Right cardiac atrium (tissue), 5 donors: ENCODE data around the gene PF4V1. TPM values are rescaled to one million over a fixed set of nuclear protein-coding genes. Genes with fewer than 3 reads are reported as not detected.

Experiments
- ATAC-seq, 2 donors: fragments of 200-7000 bp; cut with Tn5 transposase; one replicate each; pipeline versions ENCODE4 v1.8.0 to v1.9.1; 2020; ENCODE audit warnings: moderate library complexity in 2 of 2, mild to moderate bottlenecking in 1 of 2
- DNase-seq, 3 donors: peaks; one replicate each; pipeline ENCODE4 v3.0.0-alpha.2; 2020
- H3K27ac ChIP-seq: one replicate; pipeline ENCODE4 v1.5.1; 2013; ENCODE audit warnings: mild to moderate bottlenecking, low read length, control low read depth, moderate library complexity
- H3K27me3 ChIP-seq: one replicate; pipeline ENCODE4 v1.6.1; 2013; ENCODE audit not compliant: control insufficient read depth, insufficient read depth
- H3K4me1 ChIP-seq: one replicate; pipeline ENCODE4 v1.6.1; 2013; ENCODE audit warnings: low read length; ENCODE audit not compliant: control insufficient read depth, insufficient read depth
- H3K4me3 ChIP-seq: one replicate; pipeline ENCODE4 v1.5.1; 2013; ENCODE audit warnings: low read length, control low read depth
- H3K9me3 ChIP-seq: one replicate; pipeline ENCODE4 v1.6.1; 2013; ENCODE audit warnings: low read length; ENCODE audit not compliant: control insufficient read depth
- WGBS: extraction: QIAGEN DNeasy Blood & Tissue Kit; methylation state at CpG from one replicate; pipeline ENCODE4 v1.1.7; 2013; 5-methylcytosine and 5-hydroxymethylcytosine counted together
- intact Hi-C, 4 donors: fragments of 100-400 bp; cut with DNase I; formaldehyde crosslinking; loops; one replicate each; pipeline versions ENCODE4 v1.11.0 to v1.14.0; 2022 to 2023
- polyA plus RNA-seq: library from polyadenylated mRNA; stranded (reverse); fragments of 200-250 nt; gene quantifications from one replicate; pipeline ENCODE4 v1.2.3, GENCODE V29; 2013
- total RNA-seq, 4 donors: library from RNA; stranded (reverse); fragmentation: NEBNext Ultra II Directional; extraction: Animal tissue kit (Norgen Biotek cat#: 25700); gene quantifications; one replicate each; pipeline ENCODE4 v1.2.1, GENCODE V29; 2021
- donor health status: healthy with polysubstance abuse.
- donor health status: DM: no; HTN: yes; CAD: no.
- donor health status: DM: no; HTN: no; CAD: no.
- donor health status: DM: no; HTN: yes; CAD: no; lungs with severe emphysema.
- donor health status: DM: yes; HTN: yes; CAD: no.

The PF4V1 gene
- total and polyA plus RNA-seq, 5 donors, result not detected

DNA sequence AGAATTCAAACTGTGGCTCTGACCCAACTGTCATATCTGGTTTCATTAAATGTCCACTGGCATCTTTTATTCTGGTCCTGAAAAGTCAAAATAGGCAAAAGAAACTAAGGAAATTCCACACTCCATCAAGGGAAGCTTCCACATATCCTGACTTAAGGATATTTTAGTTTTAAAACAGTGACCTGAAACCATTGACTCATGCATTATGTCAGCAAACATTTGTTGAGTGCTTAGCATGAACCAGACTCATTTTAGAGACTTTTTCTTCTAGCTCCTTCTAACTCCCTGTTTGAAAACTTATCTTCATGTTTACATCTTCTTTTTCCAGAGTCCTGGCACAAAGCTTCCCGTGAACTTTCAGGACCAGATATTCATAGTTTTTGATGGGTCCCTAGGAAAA, 9.2 kb downstream of the PF4V1 start:
- Histone ChIP-seq H3K27ac (no peak overlapping the region), H3K9me3 (no peaks in the 10 kb centered on the region), H3K27me3 (no peaks in the 10 kb centered on the region), H3K4me1 (no peaks in the 10 kb centered on the region), H3K4me3 (no peak overlapping the region)
- DNase-seq, result no peak
- 75% methylated on average over 1 of the region's 1 CpG for whole genome bisulfite sequencing
- ATAC-seq, result no peak
- intact Hi-C loops, result no loop called here

DNA sequence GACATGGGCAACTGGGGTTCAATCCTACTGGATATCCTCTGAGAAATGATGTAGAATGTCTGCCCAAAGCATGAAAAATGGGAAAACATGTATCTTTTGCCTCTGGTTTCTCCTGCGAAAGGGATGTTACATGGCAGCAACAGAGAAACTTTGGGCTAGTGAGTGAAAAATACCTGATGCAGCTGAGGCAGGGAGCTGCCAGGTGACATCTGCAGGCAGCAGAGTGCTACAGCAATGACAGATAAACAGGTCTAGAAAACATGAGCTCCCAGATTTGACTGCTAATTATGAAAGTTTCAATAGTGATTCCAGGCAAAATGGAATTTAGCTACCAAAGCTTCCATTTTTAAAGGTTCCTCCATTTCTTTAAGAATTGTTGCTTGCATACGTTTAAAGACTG, 11.3 kb downstream of the PF4V1 start:
- Histone ChIP-seq H3K27ac (no peak overlapping the region), H3K9me3 (no peaks in the 10 kb centered on the region), H3K27me3 (no peaks in the 10 kb centered on the region), H3K4me1 (no peaks in the 10 kb centered on the region), H3K4me3 (no peak overlapping the region)
- intact Hi-C loops, result no loop called here
- WGBS, result 73% methylated on average over 2 of the region's 2 CpGs
- ATAC-seq (no peak), DNase-seq (no peak)

DNA sequence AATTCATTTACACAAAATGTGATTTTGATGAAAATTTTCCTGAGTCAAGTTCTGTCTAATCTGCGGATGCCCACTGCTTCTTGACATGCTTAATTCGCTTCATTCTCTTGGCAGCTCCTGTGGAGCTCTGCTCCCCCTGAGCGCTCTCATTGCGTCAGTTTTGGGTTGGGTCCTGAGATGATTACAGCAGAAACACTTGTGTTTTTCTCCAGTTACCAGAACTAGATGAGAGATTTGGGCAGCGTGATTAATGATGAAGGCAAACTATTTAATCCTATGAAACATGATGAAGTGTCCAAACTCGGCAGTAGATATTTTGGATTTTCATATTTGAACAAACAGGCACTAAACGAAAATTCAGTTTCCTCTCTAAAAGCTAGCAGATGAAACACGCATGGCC, 11.9 kb downstream of the PF4V1 start:
- no peaks in the 10 kb centered on the region for H3K4me1 ChIP-seq
- peak; percentile 50 to 56 for ATAC-seq
- WGBS, result 66% methylated on average over 8 of the region's 8 CpGs
- no peaks in the 10 kb centered on the region for H3K9me3 ChIP-seq
- no peaks in the 10 kb centered on the region for H3K27me3 ChIP-seq
- intact Hi-C loops, result no loop called here
- H3K27ac ChIP-seq, result no peak overlapping the region
- DNase-seq, result peak; percentile 38 to 64 (median 62)
- H3K4me3 ChIP-seq, result no peak overlapping the region

DNA sequence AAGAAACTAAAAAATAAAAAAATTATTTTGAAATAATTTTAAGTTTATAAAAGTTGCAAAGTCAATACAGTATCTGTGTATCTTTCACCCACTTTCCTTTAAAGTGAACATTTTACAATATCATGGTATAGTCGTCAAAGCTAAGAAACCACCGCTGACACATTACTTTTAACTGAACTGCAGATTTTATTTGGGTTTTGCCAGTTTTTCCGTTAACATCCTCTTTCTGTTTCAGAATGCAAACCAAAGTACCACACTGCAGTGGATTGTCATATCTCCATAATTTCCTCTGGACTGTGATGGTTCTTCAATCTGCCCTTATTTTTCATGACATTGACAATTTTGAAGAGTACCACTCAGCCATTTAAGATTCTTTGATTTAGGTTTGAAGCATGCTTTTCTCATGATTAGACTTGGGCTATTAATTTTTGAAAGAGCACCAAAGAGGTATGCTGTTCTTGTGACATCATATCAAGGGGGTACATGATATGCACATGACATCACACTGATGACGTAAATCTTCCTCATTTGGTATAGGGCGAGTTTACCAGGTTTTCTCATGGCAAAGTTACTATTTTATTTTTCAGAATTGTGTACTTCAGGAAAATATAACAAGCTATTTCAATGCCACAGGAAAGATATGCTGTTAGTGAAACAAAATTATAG, 12.5 kb downstream of the PF4V1 start:
- 71% methylated on average over 5 of the region's 5 CpGs for WGBS
- Histone ChIP-seq H3K4me1 (no peaks in the 10 kb centered on the region), H3K27ac (no peak overlapping the region), H3K27me3 (no peaks in the 10 kb centered on the region), H3K4me3 (no peak overlapping the region), H3K9me3 (no peaks in the 10 kb centered on the region)
- DNase-seq, result no peak
- no peak for ATAC-seq
- intact Hi-C loops, result no loop called here

DNA sequence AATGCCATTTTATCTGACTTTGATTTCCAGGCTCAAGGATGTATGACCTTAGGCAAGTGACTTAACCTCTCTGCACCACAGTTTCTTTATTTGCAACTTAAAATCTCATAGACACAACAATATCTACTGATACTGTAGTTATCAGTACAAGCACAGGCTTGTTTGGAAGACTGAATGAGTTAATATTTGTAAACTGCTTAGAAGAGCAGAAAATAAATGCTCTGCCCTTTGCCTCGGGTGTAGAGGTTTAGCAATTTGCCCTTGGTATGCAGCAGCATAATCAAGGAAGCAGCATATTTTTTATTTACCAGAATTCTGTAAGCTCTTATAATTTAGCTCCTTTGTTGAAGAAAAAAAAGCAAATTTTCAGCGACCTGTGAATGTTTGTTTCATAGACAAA, 13.2 kb downstream of the PF4V1 start:
- no peak overlapping the region for H3K4me3 ChIP-seq
- no peaks in the 10 kb centered on the region for H3K9me3 ChIP-seq
- ATAC-seq, result no peak
- 64% methylated on average over 2 of the region's 2 CpGs for WGBS
- H3K4me1 ChIP-seq, result no peaks in the 10 kb centered on the region
- no peaks in the 10 kb centered on the region for H3K27me3 ChIP-seq
- intact Hi-C loops, result no loop called here
- DNase-seq, result no peak
- no peak overlapping the region for H3K27ac ChIP-seq

DNA sequence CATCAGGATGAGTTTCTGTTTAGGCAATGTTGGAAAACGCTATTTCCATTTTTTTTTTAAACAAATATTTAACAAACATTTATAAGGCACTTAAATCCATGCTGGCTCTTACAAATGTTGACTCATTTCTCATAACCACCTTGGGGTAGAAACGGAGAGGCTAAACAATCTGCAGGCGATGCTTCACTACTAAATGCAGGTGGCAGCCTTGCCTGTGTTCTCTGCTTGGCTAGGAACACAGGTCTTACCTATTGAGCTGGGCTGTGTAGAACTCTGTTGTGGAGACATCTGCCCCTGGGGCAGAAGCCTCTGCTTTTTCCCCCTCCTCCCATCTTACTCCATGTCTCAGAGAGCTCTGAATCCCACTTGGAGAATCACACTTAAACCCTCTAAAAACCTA, 14.7 kb downstream of the PF4V1 start:
- ATAC-seq (no peak), DNase-seq (no peak)
- Histone ChIP-seq H3K27ac (no peak overlapping the region), H3K27me3 (no peaks in the 10 kb centered on the region), H3K9me3 (no peaks in the 10 kb centered on the region), H3K4me3 (no peak overlapping the region), H3K4me1 (no peaks in the 10 kb centered on the region)
- WGBS, result 91% methylated on average over 3 of the region's 3 CpGs
- intact Hi-C loops, result no loop called here

DNA sequence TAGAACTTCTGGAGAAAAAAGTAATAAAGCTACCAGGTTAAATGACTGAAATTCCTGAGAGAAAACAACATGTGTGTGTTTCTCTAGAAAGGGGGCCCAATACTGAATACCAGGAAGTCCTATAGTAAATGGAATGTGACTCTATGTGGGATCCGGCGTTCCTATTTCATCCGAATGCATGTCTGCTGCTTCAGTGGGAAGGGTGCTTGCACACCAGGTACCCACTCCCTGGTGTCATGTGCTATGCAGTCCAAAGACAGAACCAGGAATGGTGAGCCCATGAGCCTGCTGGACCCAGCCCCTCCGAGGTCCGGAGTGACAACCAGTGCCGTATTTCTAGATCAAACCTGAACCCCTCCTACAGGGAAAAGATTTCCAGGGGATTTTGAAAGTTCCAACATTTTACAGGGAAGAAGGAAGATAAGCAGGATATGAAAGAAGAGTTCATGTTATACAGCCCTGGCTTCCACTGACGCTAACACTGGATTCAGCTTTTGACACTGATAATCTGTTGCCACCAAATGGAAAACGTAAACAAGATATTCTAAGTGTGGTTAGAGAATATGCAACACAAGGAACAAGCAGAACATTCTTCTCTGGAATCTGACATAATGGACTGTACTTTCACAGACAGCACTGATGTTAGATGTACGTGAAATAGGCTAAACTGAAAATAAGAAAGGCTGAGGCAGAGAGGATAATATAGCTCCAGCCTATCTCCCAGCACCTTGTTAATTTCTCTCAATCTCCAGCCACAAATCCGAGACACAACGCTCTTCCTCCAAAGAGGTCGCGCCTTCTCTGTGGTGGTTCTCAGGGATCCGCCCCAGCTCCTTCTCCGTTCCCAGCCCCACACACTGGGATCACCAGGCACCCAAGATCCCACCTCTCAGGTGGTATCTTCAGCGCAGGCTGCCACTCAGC, 15.4 kb downstream of the PF4V1 start:
- ATAC-seq (peak; percentile 35 to 64), DNase-seq (peak in 2 of 3 donors; percentile 21 to 35)
- Histone ChIP-seq H3K9me3 (no peaks in the 10 kb centered on the region), H3K27ac (no peak overlapping the region), H3K4me3 (peak overlapping the region; percentile 60), H3K27me3 (no peaks in the 10 kb centered on the region), H3K4me1 (no peaks in the 10 kb centered on the region)
- intact Hi-C loops, result no loop called here
- WGBS, result 25% methylated on average over 16 of the region's 16 CpGs

DNA sequence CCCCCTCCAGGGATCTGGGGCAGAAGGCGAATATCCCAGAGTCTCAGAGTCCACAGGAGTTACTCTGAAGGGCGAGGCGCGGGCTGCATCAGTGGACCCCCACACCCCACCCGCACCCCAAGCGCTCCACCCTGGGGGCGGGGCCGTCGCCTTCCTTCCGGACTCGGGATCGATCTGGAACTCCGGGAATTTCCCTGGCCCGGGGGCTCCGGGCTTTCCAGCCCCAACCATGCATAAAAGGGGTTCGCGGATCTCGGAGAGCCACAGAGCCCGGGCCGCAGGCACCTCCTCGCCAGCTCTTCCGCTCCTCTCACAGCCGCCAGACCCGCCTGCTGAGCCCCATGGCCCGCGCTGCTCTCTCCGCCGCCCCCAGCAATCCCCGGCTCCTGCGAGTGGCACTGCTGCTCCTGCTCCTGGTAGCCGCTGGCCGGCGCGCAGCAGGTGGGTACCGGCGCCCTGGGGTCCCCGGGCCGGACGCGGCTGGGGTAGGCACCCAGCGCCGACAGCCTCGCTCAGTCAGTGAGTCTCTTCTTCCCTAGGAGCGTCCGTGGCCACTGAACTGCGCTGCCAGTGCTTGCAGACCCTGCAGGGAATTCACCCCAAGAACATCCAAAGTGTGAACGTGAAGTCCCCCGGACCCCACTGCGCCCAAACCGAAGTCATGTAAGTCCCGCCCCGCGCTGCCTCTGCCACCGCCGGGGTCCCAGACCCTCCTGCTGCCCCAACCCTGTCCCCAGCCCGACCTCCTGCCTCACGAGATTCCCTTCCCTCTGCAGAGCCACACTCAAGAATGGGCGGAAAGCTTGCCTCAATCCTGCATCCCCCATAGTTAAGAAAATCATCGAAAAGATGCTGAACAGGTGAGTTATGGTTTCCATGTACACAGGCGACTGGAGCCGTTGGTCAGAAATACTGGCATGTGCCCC, 16.3 kb downstream of the PF4V1 start, which contains the start of gene CXCL1:
Gene CXCL1, plus strand, starts transcription at position 264 of the 926 bp plus-strand sequence. Its CDS starts 78 bp downstream, at position 342.
- Histone ChIP-seq H3K4me3 (peak within 1 kb of the TSS; percentile 60), H3K4me1 (no peaks in the 10 kb centered on the region), H3K27ac (no peak within 1 kb of the TSS), H3K9me3 (no peaks in the 10 kb centered on the region), H3K27me3 (no peaks in the 10 kb centered on the region)
- peak; percentile 67 to 85 (median 84) for DNase-seq
- intact Hi-C loops, result no loop called here
- 7% methylated on average over 61 of the region's 61 CpGs for WGBS
- ATAC-seq, result peak; percentile 78 to 85

DNA sequence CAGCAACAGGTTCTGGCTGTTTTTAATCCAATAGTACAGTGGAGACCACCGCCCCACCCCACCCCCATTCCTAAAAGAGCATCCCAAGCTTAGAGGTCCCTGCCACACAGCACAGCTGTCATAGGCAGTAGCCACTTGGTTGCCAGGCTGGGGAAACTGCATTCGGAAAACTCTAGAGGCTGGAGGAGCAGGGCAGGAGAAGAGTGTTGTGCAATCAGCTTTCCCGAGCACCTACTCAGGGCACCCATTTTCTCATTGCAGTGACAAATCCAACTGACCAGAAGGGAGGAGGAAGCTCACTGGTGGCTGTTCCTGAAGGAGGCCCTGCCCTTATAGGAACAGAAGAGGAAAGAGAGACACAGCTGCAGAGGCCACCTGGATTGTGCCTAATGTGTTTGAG, 17.2 kb downstream of the PF4V1 start:
- DNase-seq (peak in 2 of 3 donors; percentile 29 to 38), ATAC-seq (peak in 1 of 2 donors; percentile 19)
- no peak overlapping the region for H3K4me3 ChIP-seq
- H3K27ac ChIP-seq, result no peak overlapping the region
- intact Hi-C loops, result no loop called here
- H3K4me1 ChIP-seq, result no peaks in the 10 kb centered on the region
- WGBS, result 83% methylated on average over 3 of the region's 3 CpGs
- H3K27me3 ChIP-seq, result no peaks in the 10 kb centered on the region
- H3K9me3 ChIP-seq, result no peaks in the 10 kb centered on the region

DNA sequence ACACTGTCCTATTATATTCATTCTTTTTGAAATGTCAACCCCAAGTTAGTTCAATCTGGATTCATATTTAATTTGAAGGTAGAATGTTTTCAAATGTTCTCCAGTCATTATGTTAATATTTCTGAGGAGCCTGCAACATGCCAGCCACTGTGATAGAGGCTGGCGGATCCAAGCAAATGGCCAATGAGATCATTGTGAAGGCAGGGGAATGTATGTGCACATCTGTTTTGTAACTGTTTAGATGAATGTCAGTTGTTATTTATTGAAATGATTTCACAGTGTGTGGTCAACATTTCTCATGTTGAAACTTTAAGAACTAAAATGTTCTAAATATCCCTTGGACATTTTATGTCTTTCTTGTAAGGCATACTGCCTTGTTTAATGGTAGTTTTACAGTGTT, 17.7 kb downstream of the PF4V1 start:
- Histone ChIP-seq H3K4me1 (no peaks in the 10 kb centered on the region), H3K9me3 (no peaks in the 10 kb centered on the region), H3K27ac (no peak overlapping the region), H3K4me3 (no peak overlapping the region), H3K27me3 (no peaks in the 10 kb centered on the region)
- intact Hi-C loops, result no loop called here
- WGBS, result 94% methylated on average over 1 of the region's 1 CpG
- ATAC-seq (no peak), DNase-seq (no peak)
